Fibroblast of lung (primary cell): Measurements from ENCODE around the gene GPX5. TPM values are rescaled to one million over a fixed set of nuclear protein-coding genes. Genes with fewer than 3 reads are reported as not detected.

Experiments
- DNase-seq, 2 donors: peaks; one replicate each; pipeline versions ENCODE4 v3.0.0 to v3.0.0-alpha.2; 2010; ENCODE audit warnings: low read depth in 2 of 2
- H2AFZ ChIP-seq: 2 replicates; pipeline ENCODE4 v1.5.1; 2012; ENCODE audit warnings: low read length, control low read depth, inconsistent platforms
- H3K27ac ChIP-seq: 2 replicates; pipeline ENCODE4 v1.5.1; 2011; ENCODE audit warnings: low read length, control low read depth; ENCODE audit not compliant: insufficient read depth
- H3K27me3 ChIP-seq: 2 replicates; pipeline ENCODE4 v1.5.1; 2011; ENCODE audit warnings: mild to moderate bottlenecking, low read length; ENCODE audit not compliant: control insufficient read depth, insufficient read depth
- H3K36me3 ChIP-seq: 2 replicates; pipeline ENCODE4 v1.5.1; 2011; ENCODE audit warnings: low read length; ENCODE audit not compliant: control insufficient read depth, insufficient read depth
- H3K4me1 ChIP-seq: 2 replicates; pipeline ENCODE4 v1.5.1; 2011; ENCODE audit warnings: low read length; ENCODE audit not compliant: control insufficient read depth, insufficient read depth; ENCODE audit errors: extremely low read depth
- H3K4me2 ChIP-seq: 2 replicates; pipeline ENCODE4 v1.5.1; 2011; ENCODE audit warnings: low read length, control low read depth; ENCODE audit not compliant: insufficient read depth; ENCODE audit errors: extremely low read depth
- H3K4me3 ChIP-seq, 4 experiments: fragments of 200-600 bp in 1 of 4; sonication (generic) in 1 of 4; replicated peaks in 1 of 4; 2 replicates each; pipeline ENCODE4 v1.5.1; 2011 to 2016; ENCODE audit warnings: low read length in 4 of 4, low read depth in 3 of 4, mild to moderate bottlenecking in 3 of 4, control low read depth in 2 of 4, inconsistent platforms in 1 of 4, mixed read lengths in 1 of 4; ENCODE audit not compliant: insufficient read depth in 1 of 4; ENCODE audit errors: control extremely low read depth in 1 of 4
- H3K79me2 ChIP-seq: 2 replicates; pipeline ENCODE4 v1.5.1; 2012; ENCODE audit warnings: mild to moderate bottlenecking, low read length, inconsistent platforms; ENCODE audit not compliant: control insufficient read depth, insufficient read depth
- H3K9ac ChIP-seq: 2 replicates; pipeline ENCODE4 v1.5.1; 2011; ENCODE audit warnings: mild to moderate bottlenecking, low read length, control low read depth; ENCODE audit not compliant: insufficient read depth
- H3K9me3 ChIP-seq: 2 replicates; pipeline ENCODE4 v1.5.1; 2012; ENCODE audit warnings: low read depth, low read length; ENCODE audit not compliant: control insufficient read depth, insufficient read depth
- H4K20me1 ChIP-seq: 2 replicates; pipeline ENCODE4 v1.5.1; 2011; ENCODE audit warnings: low read length; ENCODE audit not compliant: control insufficient read depth, insufficient read depth; ENCODE audit errors: extremely low read depth
- CTCF ChIP-seq, 2 donors: IDR thresholded peaks in 1 of 2; conservative IDR thresholded peaks in 1 of 2; 1 replicate in 1 of 2; 2 replicates in 1 of 2; pipeline ENCODE4 v1.5.1; 2011 to 2012; ENCODE audit warnings: low read length in 2 of 2, control low read depth in 1 of 2, inconsistent platforms in 1 of 2, low read depth in 1 of 2, mild to moderate bottlenecking in 1 of 2
- EZH2 ChIP-seq: IDR thresholded peaks from 2 replicates; pipeline ENCODE4 v1.5.1; 2012; ENCODE audit warnings: low read length, control low read depth, mild to moderate bottlenecking; ENCODE audit errors: missing control alignments
- polyA plus RNA-seq, 2 donors: library from polyadenylated mRNA; depleted of rRNA in 1 of 2; stranded (reverse) in 1 of 2; unstranded in 1 of 2; fragments of >200 nt; gene quantifications; 2 replicates each; pipeline ENCODE4 v1.2.1, GENCODE V29; 2011 to 2012; ENCODE audit warnings: missing spikeins in 1 of 2
- total RNA-seq: library from RNA; depleted of rRNA; stranded (reverse); fragments of >200 nt; gene quantifications from 2 replicates; pipeline ENCODE4 v1.2.1, GENCODE V29; 2014

Gene GPX5
- total and polyA plus RNA-seq, 2 donors (not counting 1 experiment from before 2014, with no cell fraction given) = not detected

DNA sequence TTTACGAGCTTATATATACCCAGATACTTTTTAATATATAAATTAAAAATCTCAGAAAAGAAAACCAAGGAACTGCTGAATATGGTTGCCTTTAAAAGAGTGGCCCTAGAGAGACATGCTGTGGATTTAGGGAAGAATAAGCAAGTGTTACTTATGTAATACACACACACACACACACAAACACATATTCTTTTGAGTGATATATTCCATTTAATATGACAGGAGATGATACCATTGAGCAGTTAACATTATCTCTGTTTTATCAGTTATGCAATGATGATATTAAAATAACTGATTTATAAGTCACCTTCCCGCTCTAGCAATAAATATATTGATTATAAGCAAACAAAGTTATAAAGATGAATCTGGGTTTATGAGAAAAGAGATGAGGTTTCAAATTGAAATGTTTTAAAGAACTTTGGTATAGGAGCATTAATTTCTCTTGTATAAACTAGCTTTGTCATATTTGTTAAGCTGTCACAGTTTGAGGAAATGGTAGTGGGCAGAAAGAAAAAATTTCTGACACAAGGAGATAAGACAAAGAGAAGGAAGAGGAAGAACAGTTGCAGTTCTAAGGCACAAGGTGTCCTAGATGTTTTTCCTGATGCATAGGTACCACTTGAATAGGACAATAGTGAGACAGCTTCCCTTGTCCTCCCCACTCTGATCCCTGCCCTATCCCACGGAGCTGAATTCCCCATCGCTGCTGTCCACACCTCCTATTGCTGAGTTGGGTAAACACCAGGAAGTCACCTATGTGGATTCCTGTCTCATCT is 26.4 kb downstream of the GPX5 start:
- Histone ChIP-seq H3K27ac (no peak overlapping the region), H4K20me1 (no peaks in the 10 kb centered on the region)

GRCh38 chr6:28553384-28553985 is 27.8 kb downstream of the GPX5 start:
- no peaks in the 10 kb centered on the region for H4K20me1 ChIP-seq
- no peaks in the 10 kb centered on the region for H3K27me3 ChIP-seq
- H3K27ac ChIP-seq = no peak overlapping the region
- no peak overlapping the region for H3K4me2 ChIP-seq
- no peak overlapping the region for H2AFZ ChIP-seq
- no peak for DNase-seq
- no peaks in the 10 kb centered on the region for H3K4me1 ChIP-seq
- no peaks in the 10 kb centered on the region for H3K9me3 ChIP-seq
- no peaks in the 10 kb centered on the region for H3K79me2 ChIP-seq
- H3K36me3 ChIP-seq = no peaks in the 10 kb centered on the region
- no peak overlapping the region for H3K9ac ChIP-seq
- TF ChIP-seq CTCF (conservative IDR thresholded peaks at IDR 0.05 in 1 of 2, IDR thresholded peaks at IDR 0.05 in 1 of 2; ENCODE audit: low read depth in 1 of 2, low read length in 2 of 2) = no peak
- TF ChIP-seq EZH2 = no peak
- H3K4me3 ChIP-seq = no peak overlapping the region

More for the DNA sequence above, 26.4 kb downstream of the GPX5 start:
- no peak overlapping the region for H3K4me3 ChIP-seq
- H2AFZ ChIP-seq = no peak overlapping the region
- no peak for DNase-seq
- no peaks in the 10 kb centered on the region for H3K4me1 ChIP-seq
- no peaks in the 10 kb centered on the region for H3K79me2 ChIP-seq
- no peaks in the 10 kb centered on the region for H3K27me3 ChIP-seq
- H3K4me2 ChIP-seq = no peak overlapping the region
- TF ChIP-seq EZH2 (no peak), CTCF (conservative IDR thresholded peaks at IDR 0.05 in 1 of 2, IDR thresholded peaks at IDR 0.05 in 1 of 2; ENCODE audit: low read depth in 1 of 2, low read length in 2 of 2) (no peak)
- no peak overlapping the region for H3K9ac ChIP-seq
- no peaks in the 10 kb centered on the region for H3K9me3 ChIP-seq
- no peaks in the 10 kb centered on the region for H3K36me3 ChIP-seq

GRCh38 chr6:28553986-28554881 is 28.6 kb downstream of the GPX5 start:
- peak overlapping the region in 1 of 4 experiments; percentile 1 for H3K4me3 ChIP-seq
- H3K9ac ChIP-seq = no peak overlapping the region
- no peaks in the 10 kb centered on the region for H3K36me3 ChIP-seq
- peak in 1 of 2 donors; percentile 3 for DNase-seq
- H3K4me1 ChIP-seq = no peaks in the 10 kb centered on the region
- H4K20me1 ChIP-seq = no peaks in the 10 kb centered on the region
- TF ChIP-seq CTCF (conservative IDR thresholded peaks at IDR 0.05 in 1 of 2, IDR thresholded peaks at IDR 0.05 in 1 of 2; ENCODE audit: low read depth in 1 of 2, low read length in 2 of 2) = no peak
- TF ChIP-seq EZH2 = no peak
- H2AFZ ChIP-seq = no peak overlapping the region
- no peaks in the 10 kb centered on the region for H3K9me3 ChIP-seq
- H3K79me2 ChIP-seq = no peaks in the 10 kb centered on the region
- no peaks in the 10 kb centered on the region for H3K27me3 ChIP-seq
- no peak overlapping the region for H3K4me2 ChIP-seq
- no peak overlapping the region for H3K27ac ChIP-seq
